DND-41 (cell line): ENCODE results near the gene EXTL1.

Source experiments
- CTCF ChIP-seq: IDR thresholded peaks from 2 replicates; pipeline ENCODE4 v1.5.1; 2012; ENCODE audit warnings: borderline replicate concordance, low read length, moderate library complexity, mild to moderate bottlenecking; ENCODE audit not compliant: poor library complexity, severe bottlenecking; ENCODE audit errors: extremely low read depth
- EZH2 ChIP-seq: IDR thresholded peaks from 3 replicates; pipeline ENCODE4 v1.6.1; 2012; ENCODE audit warnings: borderline replicate concordance, low read depth, mild to moderate bottlenecking, moderate library complexity, low read length, inconsistent platforms; ENCODE audit not compliant: severe bottlenecking

- TF ChIP-seq CTCF: no peak
- no peak for TF ChIP-seq EZH2
Measured at GRCh38 chr1:26072305-26072704, 50.7 kb downstream of the EXTL1 start.
